CD4-positive, alpha-beta T cell treated with Interleukin-17A for 1 hour (primary cell): ENCODE data around the gene SLC4A5.

Experiments used
- DNase-seq: peaks from one replicate; pipeline ENCODE4 v3.0.0-alpha.2; 2020

The SLC4A5 gene

GRCh38 chr2:74307720-74308119, 35.5 kb downstream of the SLC4A5 start:
- no peak for DNase-seq

DNA sequence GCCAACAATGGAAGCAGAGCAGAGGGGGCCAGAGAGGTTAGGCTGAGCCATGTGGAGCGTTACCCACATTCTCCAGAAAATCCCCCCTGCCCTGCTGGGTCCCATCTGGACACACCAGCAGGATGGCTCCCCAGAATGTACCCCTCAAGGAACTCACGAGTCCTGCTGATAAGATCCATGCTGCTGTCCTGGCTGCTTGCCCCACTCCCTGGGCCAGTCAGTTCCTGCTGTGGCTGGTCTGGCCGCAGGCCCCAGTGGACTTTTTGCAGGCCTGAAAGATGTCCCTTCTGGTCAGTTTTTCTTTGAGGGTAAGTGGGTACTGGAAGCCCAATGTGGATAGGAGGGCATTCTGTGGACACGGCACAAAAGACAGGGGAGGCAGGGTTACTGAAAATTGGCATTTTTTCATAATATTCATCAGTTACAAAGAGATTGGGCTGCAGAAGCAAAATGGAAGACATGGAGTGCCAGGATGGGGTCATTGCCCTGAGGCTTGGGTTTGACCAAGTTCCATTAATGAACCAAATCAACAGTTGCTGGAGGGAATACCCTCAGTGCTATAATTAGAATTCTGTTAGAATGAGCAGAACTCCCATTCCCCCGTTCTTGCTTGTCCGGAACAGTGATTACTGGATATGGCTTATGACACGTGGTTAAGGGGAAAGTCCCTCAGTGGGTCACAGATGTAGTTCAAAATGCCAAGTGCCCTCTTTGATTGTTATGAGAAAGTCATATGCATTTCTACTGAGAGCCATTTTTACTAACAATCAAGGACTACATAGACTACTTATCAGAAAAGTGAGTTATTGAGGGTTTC, 38.7 kb downstream of the SLC4A5 start:
- no peak for DNase-seq

GRCh38 chr2:74302865-74303264, 40.4 kb downstream of the SLC4A5 start:
- no peak for DNase-seq

DNA sequence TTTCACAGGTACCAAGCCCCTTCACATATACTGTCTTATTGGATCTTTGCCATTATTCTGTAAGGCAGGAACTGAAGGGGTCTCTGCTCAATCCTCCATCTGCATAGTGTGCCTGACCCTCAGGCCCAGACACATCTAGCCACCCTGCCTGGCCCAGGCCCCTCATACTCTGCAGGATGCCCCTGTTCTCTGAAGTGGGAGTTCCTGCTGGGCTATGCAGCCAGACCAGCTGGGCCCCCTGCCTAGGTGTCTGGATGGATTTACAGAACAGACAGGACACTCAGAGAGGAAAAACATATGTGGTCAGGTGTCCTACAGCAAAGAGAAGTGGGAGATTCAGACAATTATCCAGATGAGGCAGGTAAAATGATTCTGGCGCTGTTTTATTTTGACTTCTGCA, 42.0 kb downstream of the SLC4A5 start:
- no peak for DNase-seq

DNA sequence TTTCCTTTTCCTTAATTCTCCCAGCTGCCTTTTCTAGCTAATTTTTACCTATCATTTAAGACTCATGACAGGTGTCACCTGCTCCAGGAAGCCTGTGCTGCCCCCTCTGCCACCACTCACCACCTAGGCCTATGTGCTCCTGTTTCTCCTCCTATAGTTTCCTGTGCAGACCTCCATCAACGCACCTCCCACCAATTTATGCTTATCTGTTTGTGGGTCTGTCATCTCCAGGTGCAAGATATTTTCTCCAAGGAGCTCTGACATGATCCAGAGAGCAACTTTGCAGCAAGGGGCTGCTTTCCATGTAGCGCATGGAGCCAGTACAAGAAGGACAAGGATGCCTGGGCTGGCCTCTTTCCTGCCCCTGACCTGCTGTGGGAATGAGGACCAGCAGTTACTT, 42.7 kb downstream of the SLC4A5 start:
- no peak for DNase-seq

DNA sequence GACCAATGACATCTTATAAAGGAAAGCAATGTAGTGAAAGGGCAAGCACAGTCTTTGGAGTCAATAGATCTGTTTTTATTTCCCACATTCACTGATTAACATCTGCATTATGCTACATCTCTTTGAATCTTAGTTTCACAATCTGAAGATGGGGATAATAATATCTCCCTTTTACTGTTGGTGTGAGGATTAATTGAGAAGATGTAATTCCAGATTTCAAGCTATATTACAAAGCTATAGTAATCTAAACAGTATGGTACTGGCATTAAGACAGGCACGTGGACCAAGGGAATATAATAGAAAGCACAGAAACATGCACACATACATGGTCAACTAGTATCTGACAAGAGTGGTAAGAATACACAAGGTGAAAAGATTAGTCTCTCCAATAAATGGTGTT, 45.3 kb downstream of the SLC4A5 start:
- DNase-seq, result no peak

- no peak for DNase-seq
Measured at GRCh38 chr2:74297391-74297790, 45.8 kb downstream of the SLC4A5 start.

DNA sequence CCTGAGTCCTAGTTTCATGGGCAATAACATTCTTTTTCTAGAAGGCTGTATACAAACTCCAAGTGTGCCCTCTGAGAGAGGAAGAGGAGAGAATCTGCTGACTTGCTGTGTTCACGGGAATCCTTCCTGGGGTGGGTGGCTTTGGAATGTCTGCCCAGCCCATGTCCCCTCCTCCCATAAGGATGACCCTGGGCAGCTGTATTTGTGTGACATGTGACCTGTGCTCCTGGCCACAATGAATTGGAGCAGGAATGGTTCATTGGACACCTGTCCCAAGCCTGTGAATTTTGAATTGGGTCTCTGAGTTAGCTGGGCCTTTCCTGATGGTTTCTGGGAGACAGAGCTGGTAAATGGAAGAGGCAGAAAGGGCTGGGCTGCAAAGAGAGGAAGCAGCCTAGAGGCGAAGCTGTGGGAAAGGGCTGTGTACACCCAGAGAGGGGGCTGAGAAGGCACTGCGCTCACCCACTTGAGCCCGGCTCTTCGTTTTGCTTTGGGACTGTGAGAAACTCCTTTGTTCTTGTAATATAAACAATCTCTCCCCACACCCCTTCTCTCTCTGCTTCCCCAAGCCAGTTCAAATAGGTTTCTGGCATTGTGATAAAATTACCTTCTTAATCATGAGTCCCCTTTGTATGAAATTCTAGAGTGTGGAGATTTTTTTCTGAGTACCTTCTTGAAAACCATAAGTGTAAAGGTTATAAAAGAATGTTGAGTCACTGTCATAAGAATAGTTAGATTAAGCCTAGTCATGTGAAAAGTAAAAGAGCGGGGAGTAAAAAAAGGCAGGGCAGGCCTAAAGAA, 49.8 kb downstream of the SLC4A5 start:
- no peak for DNase-seq

DNA sequence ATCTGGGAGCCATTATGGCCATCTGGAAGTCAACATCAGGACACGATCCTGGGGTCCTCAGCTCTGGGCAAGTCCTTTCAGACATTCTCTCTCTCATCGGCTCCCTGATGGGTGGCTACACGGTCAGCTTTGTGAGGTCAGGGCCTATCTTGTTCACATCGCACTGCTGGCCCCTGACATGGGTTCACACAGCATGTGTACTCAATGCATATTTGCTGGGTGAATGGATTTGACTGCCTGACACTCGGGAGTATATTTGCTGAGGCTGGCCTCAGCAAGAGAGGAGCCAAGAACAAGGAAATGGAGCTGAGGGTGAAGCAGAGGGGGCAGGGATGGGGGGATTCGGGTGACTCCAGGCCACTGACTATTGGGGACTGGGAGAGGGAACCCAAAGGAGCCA, 50.5 kb downstream of the SLC4A5 start:
- no peak for DNase-seq

DNA sequence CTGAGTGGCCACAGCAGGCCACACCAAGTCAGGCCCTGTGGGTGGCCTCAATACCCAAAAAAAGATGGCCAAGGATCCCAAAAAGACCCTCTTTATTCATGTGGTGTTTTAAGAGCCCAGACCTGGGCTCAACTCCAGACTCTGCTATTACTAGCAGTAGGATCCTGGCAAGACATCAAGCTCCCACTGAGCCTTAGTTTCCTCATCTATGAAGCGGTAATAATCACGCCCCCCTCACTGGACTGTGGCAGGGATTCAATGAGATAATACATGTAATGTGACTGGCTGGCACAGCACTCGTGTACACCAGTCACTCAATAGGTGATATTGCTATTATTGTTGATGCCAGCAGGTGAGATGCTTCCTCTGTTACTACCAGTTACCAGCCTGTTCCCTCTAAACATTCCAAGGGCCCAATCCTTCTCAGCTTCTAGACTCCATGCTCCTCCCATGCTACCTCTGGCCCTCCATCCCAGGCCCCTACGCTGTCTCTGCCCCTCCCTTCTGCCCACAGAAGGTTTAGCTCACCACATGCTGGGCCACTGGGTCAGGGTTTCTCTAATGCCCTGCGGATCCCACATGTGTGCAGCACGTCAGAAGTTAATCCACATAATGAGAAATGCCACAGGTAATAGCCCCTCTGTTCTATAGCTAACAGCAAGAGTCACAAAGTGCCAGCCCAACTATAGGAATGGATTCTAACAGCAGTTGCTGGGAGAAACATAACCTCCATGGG, 51.2 kb downstream of the SLC4A5 start:
- DNase-seq, result no peak

GRCh38 chr2:74291218-74291544, 52.0 kb downstream of the SLC4A5 start:
- DNase-seq, result no peak

DNA sequence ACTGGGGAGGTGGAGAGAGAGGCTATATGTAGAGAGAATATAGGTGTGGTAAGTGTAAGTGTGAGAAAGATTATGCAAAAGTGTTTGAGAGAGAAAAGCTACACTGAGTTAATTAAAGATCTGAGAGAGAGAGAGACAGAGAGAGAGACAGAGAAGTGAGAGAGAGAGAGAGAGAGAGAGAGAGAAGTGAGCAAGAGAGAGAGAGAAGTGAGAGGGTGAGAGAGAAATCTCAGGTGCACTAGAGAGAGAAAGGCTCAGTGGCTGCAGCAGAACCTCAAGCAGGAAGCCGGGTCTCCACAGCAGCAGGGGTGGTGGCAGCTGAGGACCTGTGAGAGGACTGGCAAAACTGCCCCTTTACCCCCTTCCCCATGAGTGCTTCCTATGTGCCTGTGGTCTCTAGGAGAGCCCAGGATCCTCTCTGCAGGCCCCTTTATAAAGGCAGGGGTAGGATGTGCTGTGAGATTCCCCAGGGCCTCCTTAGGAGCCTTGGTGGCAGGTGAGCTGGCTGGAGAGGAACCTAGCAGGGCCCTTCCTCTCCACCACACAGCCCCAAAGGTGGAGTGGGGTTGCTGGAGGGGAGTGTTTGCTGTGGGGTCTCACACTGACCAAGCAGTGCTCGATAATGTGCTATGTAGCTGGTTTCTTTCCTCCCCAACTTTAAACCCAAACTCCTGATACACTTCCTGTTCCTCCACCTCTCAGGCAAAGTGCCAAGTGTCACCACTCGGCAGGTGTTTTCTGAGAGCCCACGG, 52.6 kb downstream of the SLC4A5 start:
- DNase-seq, result peak; percentile 77

GRCh38 chr2:74290066-74290465, 53.1 kb downstream of the SLC4A5 start:
- no peak for DNase-seq

DNA sequence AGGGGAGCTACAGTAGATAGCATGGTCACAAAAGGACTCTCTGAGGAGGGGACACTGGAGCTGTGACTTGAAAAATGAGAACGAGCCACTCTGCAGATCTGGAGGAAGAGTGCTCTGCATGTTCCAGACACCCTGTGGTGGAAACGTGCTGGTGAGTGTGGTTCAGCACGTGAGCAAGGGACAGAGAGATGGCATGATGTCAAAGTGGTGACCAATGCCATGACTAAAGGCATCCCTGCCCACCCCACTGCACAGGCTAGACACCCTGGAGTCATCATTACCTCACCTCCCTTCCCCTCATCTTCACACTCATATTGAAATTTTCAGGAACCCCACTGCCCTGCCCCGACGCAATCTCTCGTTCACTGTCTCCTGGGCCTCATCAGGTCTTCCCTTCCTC, 56.5 kb downstream of the SLC4A5 start:
- DNase-seq, result no peak

DNA sequence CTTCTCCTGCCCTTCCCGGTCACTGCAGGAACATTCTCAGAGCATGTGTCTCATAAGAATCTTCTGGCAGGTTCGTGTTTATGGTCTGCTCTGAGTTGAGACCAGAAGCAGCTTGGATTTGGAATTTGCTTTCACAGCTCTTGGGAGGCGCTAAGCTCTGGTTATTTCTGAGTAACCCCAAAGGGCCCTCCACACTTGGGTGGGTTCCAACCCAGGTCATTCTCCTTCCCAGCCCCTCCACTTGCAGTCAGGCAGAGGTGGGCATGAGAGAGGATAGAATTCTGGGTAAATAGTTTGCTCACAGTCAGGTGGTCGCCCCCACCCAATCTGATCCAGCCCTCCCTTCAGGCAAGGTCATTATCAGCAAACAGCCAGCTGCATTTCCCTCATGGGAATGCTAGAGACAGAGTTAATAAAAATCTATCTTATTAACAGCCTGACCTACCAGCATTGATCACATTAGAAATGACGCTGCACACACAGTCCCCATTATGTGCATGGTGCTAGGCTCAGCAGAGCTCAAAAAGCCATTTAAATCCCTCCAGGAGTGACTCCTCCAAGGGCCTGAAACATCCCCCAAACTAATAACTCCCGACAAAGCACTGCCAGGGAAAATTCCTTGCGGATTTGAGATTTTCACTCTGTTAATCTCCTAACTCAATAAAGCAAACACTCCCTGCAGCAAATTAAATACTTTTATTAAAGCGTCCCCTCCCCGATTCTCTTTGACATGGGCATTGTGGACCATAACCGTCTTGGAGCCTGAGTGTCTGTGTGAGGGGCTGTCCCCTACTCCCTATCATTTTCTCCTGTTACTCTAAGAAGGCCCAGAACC, 61.9 kb downstream of the SLC4A5 start:
- no peak for DNase-seq

- no peak for DNase-seq
Measured at GRCh38 chr2:74278694-74279093, 64.5 kb downstream of the SLC4A5 start.

GRCh38 chr2:74278176-74278575, 65.0 kb downstream of the SLC4A5 start:
- DNase-seq, result no peak

DNA sequence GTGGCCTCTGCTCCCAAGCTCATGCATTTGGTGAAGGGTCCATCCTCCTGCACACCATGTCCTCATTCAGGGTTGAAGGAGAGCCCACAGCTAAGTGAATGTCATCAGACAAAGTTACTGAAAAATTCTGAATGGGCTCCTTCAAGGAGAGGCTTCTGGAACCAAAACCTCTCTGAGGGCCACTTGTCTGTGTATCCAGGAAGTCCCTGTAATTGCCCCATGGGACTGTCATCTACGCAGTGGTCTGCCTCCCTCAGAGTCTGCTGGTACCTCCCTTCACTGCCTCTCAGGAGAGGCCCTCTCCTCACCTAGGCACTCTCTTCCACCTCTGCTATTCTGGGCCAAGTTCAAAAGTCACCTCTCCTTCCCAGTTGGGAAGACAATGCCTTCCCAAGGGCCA, 68.0 kb downstream of the SLC4A5 start:
- no peak for DNase-seq

DNA sequence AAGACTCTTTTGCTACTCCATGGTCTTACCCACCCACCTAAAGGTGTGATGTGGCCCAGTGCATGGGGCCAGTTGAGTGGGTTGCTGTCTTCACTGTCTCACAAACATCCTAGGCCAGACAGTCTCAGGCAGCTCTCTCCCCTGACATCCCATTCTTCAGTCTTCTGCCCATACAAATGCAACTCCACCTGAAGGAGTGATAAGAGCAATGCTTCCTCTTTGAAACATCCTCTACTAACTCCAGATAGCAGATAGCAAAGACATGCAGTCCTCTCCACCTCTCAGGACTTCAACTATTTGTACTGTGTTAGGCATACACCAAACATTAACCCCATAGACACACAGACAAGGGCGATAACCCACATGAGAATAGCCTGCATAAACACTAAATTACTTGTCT, 73.5 kb downstream of the SLC4A5 start:
- no peak for DNase-seq

DNA sequence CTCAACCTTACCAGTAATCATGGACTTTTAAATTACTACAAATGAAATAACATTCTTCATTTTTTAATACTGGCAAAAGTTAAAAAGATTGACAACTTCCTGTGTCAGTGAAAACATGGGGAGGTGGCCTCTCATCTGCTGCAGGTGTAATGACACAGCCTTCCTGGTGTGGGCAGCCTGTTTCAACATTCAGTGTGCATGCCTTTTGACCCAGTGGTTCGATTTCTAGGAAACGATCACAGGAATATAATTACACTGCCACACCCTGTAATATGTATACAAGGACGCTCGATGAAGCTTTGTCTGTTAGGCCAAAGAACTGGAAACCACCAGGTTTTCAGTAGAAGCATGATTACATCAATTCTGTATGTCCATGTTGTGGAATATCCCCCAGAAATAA, 76.1 kb downstream of the SLC4A5 start:
- peak; percentile 78 for DNase-seq

- DNase-seq, result no peak
Measured at GRCh38 chr2:74264281-74264680, 78.9 kb downstream of the SLC4A5 start.

DNA sequence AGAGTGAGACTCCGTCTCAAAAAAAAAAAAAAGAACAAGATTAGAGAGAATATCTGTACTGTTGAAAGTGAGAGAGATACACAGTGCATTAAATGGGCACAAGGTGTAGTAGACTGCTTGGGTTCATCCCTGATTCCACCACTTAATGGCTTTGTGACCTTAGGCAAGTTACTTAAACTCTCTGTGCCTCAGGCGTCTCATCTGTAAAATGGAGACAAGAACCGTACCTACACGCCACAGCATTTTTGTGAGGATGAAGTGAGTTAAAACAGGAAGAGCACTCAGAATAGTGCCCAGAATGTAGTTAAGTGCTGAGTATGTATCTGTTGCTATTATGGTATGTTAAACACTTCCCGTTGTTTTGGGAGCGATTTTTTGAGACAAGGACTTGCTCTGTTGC, 80.5 kb downstream of the SLC4A5 start:
- DNase-seq, result no peak
